Karpas-422 (cell line): ENCODE measurements around the gene ADM. TPM values are rescaled to one million over a fixed set of nuclear protein-coding genes. Genes with fewer than 3 reads are reported as not detected.

Source experiments
- DNase-seq: peaks from one replicate; pipeline ENCODE4 v3.0.0-alpha.2; 2015
- H2AFZ ChIP-seq: fragments of 200-600 bp; sonication (generic); 2 replicates; pipeline ENCODE4 v1.6.1; 2014; ENCODE audit warnings: antibody characterized with exemption, low read length, mixed read lengths
- H3K27ac ChIP-seq: fragments of 200-600 bp; sonication (generic); 2 replicates; pipeline ENCODE4 v1.5.1; 2014; ENCODE audit warnings: mild to moderate bottlenecking, low read length, moderate library complexity
- H3K27me3 ChIP-seq: fragments of 200-600 bp; sonication (generic); 2 replicates; pipeline ENCODE4 v1.6.1; 2014; ENCODE audit warnings: low read length, mixed read lengths
- H3K36me3 ChIP-seq: fragments of 200-600 bp; sonication (generic); 2 replicates; pipeline ENCODE4 v1.6.1; 2014; ENCODE audit warnings: low read length, mixed read lengths; ENCODE audit not compliant: insufficient read depth
- H3K4me1 ChIP-seq: fragments of 200-600 bp; sonication (generic); 2 replicates; pipeline ENCODE4 v1.6.1; 2014; ENCODE audit warnings: mild to moderate bottlenecking, low read length, mixed read lengths
- H3K4me2 ChIP-seq: fragments of 200-600 bp; sonication (generic); 2 replicates; pipeline ENCODE4 v1.6.1; 2014; ENCODE audit warnings: low read length, low read depth, mild to moderate bottlenecking; ENCODE audit not compliant: poor library complexity, severe bottlenecking
- H3K4me3 ChIP-seq: fragments of 200-600 bp; sonication (generic); 2 replicates; pipeline ENCODE4 v1.5.1; 2014; ENCODE audit warnings: mild to moderate bottlenecking, antibody characterized with exemption, low read length, mixed read lengths
- H3K79me2 ChIP-seq: fragments of 200-600 bp; sonication (generic); 2 replicates; pipeline ENCODE4 v1.6.1; 2014; ENCODE audit warnings: mild to moderate bottlenecking, low read length, mixed read lengths
- H3K9ac ChIP-seq: fragments of 200-600 bp; sonication (generic); 2 replicates; pipeline ENCODE4 v1.6.0; 2014; ENCODE audit warnings: low read length
- H3K9me2 ChIP-seq: fragments of 200-600 bp; sonication (generic), shearing (Covaris generic); replicated peaks from 2 replicates; pipeline ENCODE4 v1.6.0; 2014; ENCODE audit warnings: mild to moderate bottlenecking, low read length, moderate library complexity; ENCODE audit not compliant: insufficient read depth
- H3K9me3 ChIP-seq: fragments of 300-700, 200-600 bp; sonication (generic); 2 replicates; pipeline ENCODE4 v1.6.1; 2014; ENCODE audit warnings: low read length, mixed read lengths
- H4K20me1 ChIP-seq: fragments of 200-600 bp; sonication (generic); 2 replicates; pipeline ENCODE4 v1.6.1; 2014; ENCODE audit warnings: mild to moderate bottlenecking, antibody characterized with exemption, low read length, low read depth; ENCODE audit not compliant: insufficient read depth
- total RNA-seq: library from RNA; depleted of rRNA; stranded (reverse); fragments of >200 nt; shearing (Covaris generic); gene quantifications from 2 replicates; pipeline ENCODE4 v1.2.3, GENCODE V29; 2014; ENCODE audit warnings: low replicate concordance

ADM gene
- total RNA-seq, 1 experiment from 2014 or later, result not detected

DNA sequence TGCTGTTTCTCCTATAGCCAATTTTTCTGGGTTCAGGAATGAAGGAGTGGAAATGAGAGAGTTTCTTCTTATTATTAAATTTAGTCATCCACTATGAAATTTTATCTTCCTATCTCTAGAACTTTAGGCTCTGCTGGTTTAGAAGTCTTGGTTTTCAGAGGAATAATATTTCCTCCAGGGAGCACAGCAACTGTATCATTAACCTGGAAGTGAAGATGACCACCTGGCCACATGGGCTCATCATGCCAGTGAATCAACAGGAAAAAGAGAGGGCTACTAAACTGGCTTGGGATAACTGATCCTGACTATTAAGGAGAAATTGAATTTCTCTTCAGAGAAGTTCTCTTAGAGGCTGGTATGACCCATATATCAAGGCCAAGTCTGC, 44.4 kb downstream of the ADM start:
- H3K4me3 ChIP-seq, result no peak overlapping the region
- peaks cover 7% of the 10 kb centered on the region for H3K4me1 ChIP-seq
- H3K4me2 ChIP-seq, result no peak overlapping the region
- no peaks in the 10 kb centered on the region for H3K36me3 ChIP-seq
- DNase-seq, result no peak
- H3K79me2 ChIP-seq, result no peaks in the 10 kb centered on the region
- no peaks in the 10 kb centered on the region for H3K9me2 ChIP-seq
- no peak overlapping the region for H3K9ac ChIP-seq
- no peak overlapping the region for H3K27ac ChIP-seq
- H2AFZ ChIP-seq, result no peak overlapping the region
- H3K9me3 ChIP-seq, result no peaks in the 10 kb centered on the region
- no peaks in the 10 kb centered on the region for H3K27me3 ChIP-seq
- H4K20me1 ChIP-seq, result no peaks in the 10 kb centered on the region

DNA sequence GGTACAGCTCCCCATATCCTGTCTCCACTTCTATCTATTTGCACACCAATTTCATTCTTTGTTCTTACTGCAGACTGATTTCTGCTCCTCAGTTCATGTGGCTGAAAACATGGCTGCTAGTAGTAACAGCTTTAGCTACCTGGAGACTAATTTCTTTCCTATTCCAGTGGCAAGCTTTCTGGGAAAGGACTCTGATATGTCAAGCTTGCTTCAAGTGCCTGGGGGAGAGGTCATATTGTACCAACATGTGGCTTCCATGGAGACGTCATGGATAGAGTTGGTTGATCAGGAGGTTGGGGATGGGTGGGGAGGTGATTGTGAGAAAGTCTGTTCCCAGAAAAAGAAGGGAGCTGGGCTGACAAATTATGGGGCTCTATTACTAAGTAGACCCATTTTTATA, 44.9 kb downstream of the ADM start:
- Histone ChIP-seq H3K27ac (no peak overlapping the region), H3K4me1 (peaks cover 7% of the 10 kb centered on the region), H3K9me3 (no peaks in the 10 kb centered on the region), H4K20me1 (no peaks in the 10 kb centered on the region), H3K4me3 (no peak overlapping the region), H3K27me3 (no peaks in the 10 kb centered on the region), H3K9me2 (no peaks in the 10 kb centered on the region), H2AFZ (no peak overlapping the region), H3K9ac (no peak overlapping the region), H3K36me3 (no peaks in the 10 kb centered on the region), H3K79me2 (no peaks in the 10 kb centered on the region), H3K4me2 (no peak overlapping the region)
- no peak for DNase-seq

DNA sequence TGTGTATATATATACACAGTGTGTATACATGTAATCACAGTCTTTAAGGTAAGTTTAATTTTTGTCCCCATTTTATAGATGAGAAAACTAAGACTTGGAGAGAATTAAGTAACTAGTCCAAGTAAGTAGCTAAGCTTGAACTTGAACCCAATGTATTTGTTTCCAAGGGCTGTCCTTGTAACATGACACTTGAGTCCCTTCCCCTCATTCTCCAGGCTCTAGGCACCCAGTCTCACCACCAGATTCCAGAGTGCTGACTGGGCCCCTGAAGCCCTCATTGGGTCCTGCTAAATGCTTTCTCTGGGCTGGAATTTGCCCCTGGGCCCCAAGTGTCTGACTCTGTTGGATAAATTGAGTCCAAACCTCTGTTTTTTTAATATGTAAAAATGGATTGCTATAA, 45.5 kb downstream of the ADM start:
- Histone ChIP-seq H3K4me3 (no peak overlapping the region), H3K79me2 (no peaks in the 10 kb centered on the region), H3K27me3 (no peaks in the 10 kb centered on the region), H3K4me2 (no peak overlapping the region), H2AFZ (no peak overlapping the region), H3K9ac (no peak overlapping the region), H3K9me3 (no peaks in the 10 kb centered on the region), H3K27ac (no peak overlapping the region), H3K9me2 (no peaks in the 10 kb centered on the region), H3K36me3 (no peaks in the 10 kb centered on the region), H3K4me1 (peaks cover 7% of the 10 kb centered on the region), H4K20me1 (no peaks in the 10 kb centered on the region)
- no peak for DNase-seq

DNA sequence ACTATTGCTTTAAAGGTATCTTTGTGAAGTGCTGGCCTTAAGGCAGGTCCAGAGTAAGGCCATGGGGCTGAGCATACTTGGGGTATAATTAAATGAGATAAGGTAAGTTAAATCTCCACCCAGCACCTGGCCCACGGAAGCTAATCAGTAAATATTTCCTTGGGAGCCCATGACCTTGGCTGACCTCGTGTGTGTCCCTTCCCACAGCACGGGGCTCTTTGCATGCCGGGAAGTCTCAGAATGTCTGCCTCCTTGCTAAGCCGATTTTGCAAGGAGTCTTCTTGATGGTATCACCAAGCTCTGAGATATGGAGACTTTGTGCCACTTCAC, 46.5 kb downstream of the ADM start:
- no peaks in the 10 kb centered on the region for H3K36me3 ChIP-seq
- H3K27ac ChIP-seq, result no peak overlapping the region
- H3K27me3 ChIP-seq, result no peaks in the 10 kb centered on the region
- H2AFZ ChIP-seq, result no peak overlapping the region
- H3K4me1 ChIP-seq, result peaks cover 7% of the 10 kb centered on the region
- no peak overlapping the region for H3K4me2 ChIP-seq
- no peak for DNase-seq
- no peaks in the 10 kb centered on the region for H4K20me1 ChIP-seq
- no peaks in the 10 kb centered on the region for H3K9me3 ChIP-seq
- no peaks in the 10 kb centered on the region for H3K79me2 ChIP-seq
- no peak overlapping the region for H3K4me3 ChIP-seq
- H3K9me2 ChIP-seq, result no peaks in the 10 kb centered on the region
- H3K9ac ChIP-seq, result no peak overlapping the region

DNA sequence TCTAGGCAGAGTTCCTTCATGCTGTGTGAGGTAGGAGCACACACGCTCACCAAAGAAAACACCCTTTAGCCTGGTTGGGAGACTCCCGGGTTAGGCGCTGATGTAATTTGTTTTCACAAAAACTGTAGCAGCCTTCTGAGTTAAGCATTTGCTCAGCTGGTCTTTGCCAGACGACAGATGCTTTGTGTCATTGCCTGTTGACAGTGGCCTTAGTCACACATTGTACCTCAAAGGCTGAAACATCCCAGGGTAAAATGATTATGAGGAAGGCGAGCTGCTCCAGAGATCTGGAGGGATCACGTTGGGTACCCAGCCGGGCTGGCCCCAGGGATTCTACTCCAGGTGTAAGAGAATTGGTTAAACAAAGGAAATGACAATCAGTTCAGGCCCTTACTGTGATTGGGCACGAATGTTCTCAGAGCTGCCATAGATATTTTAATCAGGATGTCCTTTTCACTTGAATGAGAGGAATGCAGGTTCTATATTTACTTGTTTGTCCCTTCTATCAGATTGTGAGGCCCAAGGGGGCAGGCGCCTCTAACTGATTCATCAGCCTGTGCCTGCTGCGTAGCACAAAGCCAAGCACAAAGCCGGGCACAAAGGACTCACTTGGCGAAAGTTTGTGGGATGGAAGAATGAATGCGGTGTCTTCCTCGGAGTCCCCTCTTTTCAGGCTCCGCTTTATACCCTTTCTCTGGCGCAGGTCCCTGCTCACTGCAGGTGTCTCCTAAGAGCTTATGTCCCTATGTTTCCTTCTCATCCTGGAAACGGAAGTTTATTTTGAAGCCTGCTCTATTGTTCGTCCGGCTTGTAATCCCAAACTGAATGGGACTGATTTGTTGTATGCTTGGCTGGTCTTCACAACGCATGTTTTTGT, 47.1 kb downstream of the ADM start:
- H3K4me2 ChIP-seq, result no peak overlapping the region
- H3K9ac ChIP-seq, result no peak overlapping the region
- peaks cover 7% of the 10 kb centered on the region for H3K4me1 ChIP-seq
- H3K27ac ChIP-seq, result no peak overlapping the region
- DNase-seq, result no peak
- no peak overlapping the region for H2AFZ ChIP-seq
- H3K9me2 ChIP-seq, result no peaks in the 10 kb centered on the region
- H4K20me1 ChIP-seq, result no peaks in the 10 kb centered on the region
- H3K79me2 ChIP-seq, result no peaks in the 10 kb centered on the region
- H3K9me3 ChIP-seq, result no peaks in the 10 kb centered on the region
- H3K27me3 ChIP-seq, result no peaks in the 10 kb centered on the region
- H3K36me3 ChIP-seq, result no peaks in the 10 kb centered on the region
- H3K4me3 ChIP-seq, result no peak overlapping the region

DNA sequence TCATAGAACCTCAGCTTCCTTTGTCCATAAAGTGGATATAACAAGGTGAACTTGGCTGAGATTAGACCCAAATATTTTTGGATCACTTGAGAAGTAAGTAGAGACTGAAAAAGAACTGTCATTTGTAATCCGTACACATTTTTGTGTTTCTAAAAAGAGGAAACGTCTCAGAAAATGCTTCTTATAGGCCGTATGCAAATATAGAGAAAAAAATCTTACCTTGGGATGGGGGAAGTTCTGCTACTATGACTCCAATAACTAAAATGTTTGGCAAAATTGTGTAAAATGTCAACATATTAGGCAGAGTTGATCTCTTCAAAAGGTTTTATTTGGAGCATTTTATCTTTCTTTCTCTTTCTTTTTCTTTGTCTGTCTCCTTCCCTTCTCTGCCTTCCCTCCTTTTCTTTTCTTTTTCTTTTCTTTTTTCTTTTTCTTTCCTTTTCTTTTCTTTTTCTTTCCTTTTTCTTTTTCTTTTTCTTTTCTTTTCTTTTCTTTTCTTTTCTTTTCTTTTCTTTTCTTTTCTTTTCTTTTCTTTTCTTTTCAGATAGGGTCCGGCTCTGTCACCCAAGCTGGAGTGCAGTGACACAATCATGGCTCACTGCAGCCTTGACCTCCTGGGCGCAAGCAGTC, 48.2 kb downstream of the ADM start:
- peak; percentile 62 for DNase-seq
- no peak overlapping the region for H3K9ac ChIP-seq
- H3K36me3 ChIP-seq, result no peaks in the 10 kb centered on the region
- H3K79me2 ChIP-seq, result no peaks in the 10 kb centered on the region
- no peaks in the 10 kb centered on the region for H3K27me3 ChIP-seq
- H3K27ac ChIP-seq, result no peak overlapping the region
- peak overlapping the region; percentile 53 for H3K4me2 ChIP-seq
- peaks cover 7% of the 10 kb centered on the region for H3K4me1 ChIP-seq
- no peak overlapping the region for H3K4me3 ChIP-seq
- no peak overlapping the region for H2AFZ ChIP-seq
- H3K9me3 ChIP-seq, result no peaks in the 10 kb centered on the region
- H4K20me1 ChIP-seq, result no peaks in the 10 kb centered on the region
- H3K9me2 ChIP-seq, result no peaks in the 10 kb centered on the region

DNA sequence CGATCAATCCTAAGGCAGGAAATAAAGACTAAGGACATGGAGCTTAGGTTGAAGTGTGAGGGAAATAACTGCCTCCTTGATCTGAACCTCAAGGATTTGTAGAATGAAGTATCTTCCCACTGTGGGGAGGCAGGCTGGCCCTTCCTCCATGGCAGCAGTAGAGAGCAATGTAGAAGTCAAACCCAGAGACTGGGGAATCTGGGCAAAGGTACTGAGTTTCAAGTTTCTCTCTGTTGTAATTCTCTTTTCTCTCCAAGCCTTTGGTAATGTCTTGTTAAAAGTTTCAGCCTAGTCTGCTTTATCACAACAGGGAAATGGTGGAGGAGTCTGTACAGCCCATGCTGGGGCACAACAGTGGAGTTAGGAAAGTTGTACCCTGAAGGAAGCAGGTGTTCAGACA, 49.5 kb downstream of the ADM start:
- H3K9me3 ChIP-seq, result no peaks in the 10 kb centered on the region
- H3K4me3 ChIP-seq, result no peak overlapping the region
- H4K20me1 ChIP-seq, result no peaks in the 10 kb centered on the region
- no peak overlapping the region for H2AFZ ChIP-seq
- H3K9ac ChIP-seq, result no peak overlapping the region
- no peak overlapping the region for H3K27ac ChIP-seq
- no peaks in the 10 kb centered on the region for H3K27me3 ChIP-seq
- peaks cover 7% of the 10 kb centered on the region for H3K4me1 ChIP-seq
- DNase-seq, result no peak
- H3K4me2 ChIP-seq, result no peak overlapping the region
- H3K36me3 ChIP-seq, result no peaks in the 10 kb centered on the region
- H3K79me2 ChIP-seq, result no peaks in the 10 kb centered on the region
- H3K9me2 ChIP-seq, result no peaks in the 10 kb centered on the region

DNA sequence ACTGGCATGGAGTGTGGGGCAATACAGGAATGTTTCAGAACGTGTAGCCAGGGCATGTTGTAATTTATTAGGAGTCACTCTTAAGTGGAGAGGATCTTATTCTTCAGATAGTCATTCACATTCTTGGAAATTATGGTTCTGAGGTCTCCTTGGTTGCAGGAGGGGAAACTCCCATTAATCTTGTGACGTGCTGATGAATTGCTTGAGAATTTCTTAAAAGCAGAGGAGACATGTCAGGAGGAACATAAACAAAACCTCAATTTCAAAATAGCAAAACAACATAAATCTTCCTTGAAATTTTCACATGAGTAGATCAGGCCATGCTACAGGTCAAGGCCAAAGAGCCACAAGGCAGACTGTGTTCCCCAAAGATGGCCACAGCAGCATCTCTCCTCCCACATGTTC, 50.4 kb downstream of the ADM start:
- H3K36me3 ChIP-seq, result no peaks in the 10 kb centered on the region
- no peak overlapping the region for H2AFZ ChIP-seq
- H3K9me2 ChIP-seq, result no peaks in the 10 kb centered on the region
- no peaks in the 10 kb centered on the region for H3K27me3 ChIP-seq
- no peak for DNase-seq
- H3K79me2 ChIP-seq, result no peaks in the 10 kb centered on the region
- peaks cover 7% of the 10 kb centered on the region for H3K4me1 ChIP-seq
- H4K20me1 ChIP-seq, result no peaks in the 10 kb centered on the region
- H3K9me3 ChIP-seq, result no peaks in the 10 kb centered on the region
- H3K4me2 ChIP-seq, result no peak overlapping the region
- no peak overlapping the region for H3K9ac ChIP-seq
- H3K27ac ChIP-seq, result no peak overlapping the region
- no peak overlapping the region for H3K4me3 ChIP-seq
